CD14-positive monocyte (primary cell): ENCODE data around the gene PRKCA. TPM values are rescaled to one million over a fixed set of nuclear protein-coding genes. Genes with fewer than 3 reads are reported as not detected.

Experiments used
- DNase-seq, 3 donors: peaks; one replicate each; pipeline ENCODE4 v3.0.0-alpha.2; 2011 to 2022
- H2AFZ ChIP-seq: 2 replicates; pipeline ENCODE4 v1.6.0; 2012; ENCODE audit warnings: mild to moderate bottlenecking, low read depth, low read length, inconsistent platforms; ENCODE audit not compliant: insufficient read depth, poor library complexity, severe bottlenecking
- H3K27ac ChIP-seq, 2 donors: 1 replicate in 1 of 2; 2 replicates in 1 of 2; pipeline ENCODE4 v1.5.1; 2012 to 2013; ENCODE audit warnings: low read length in 2 of 2, control low read depth in 1 of 2, inconsistent platforms in 1 of 2, low read depth in 1 of 2, mild to moderate bottlenecking in 1 of 2
- H3K27me3 ChIP-seq, 2 donors: one replicate each; pipeline versions ENCODE4 v1.6.0 to v1.6.1; 2011 to 2013; ENCODE audit warnings: low read length in 2 of 2; ENCODE audit not compliant: control insufficient read depth in 2 of 2, insufficient read depth in 2 of 2
- H3K36me3 ChIP-seq, 2 donors: replicated peaks in 1 of 2; 1 replicate in 1 of 2; 2 replicates in 1 of 2; pipeline versions ENCODE4 v1.5.1 to v1.6.1; 2012 to 2013; ENCODE audit warnings: low read length in 2 of 2, control low read depth in 1 of 2, inconsistent platforms in 1 of 2, mild to moderate bottlenecking in 1 of 2; ENCODE audit not compliant: insufficient read depth in 2 of 2, control insufficient read depth in 1 of 2
- H3K4me1 ChIP-seq, 2 donors: 1 replicate in 1 of 2; 2 replicates in 1 of 2; pipeline versions ENCODE4 v1.5.1 to v1.6.1; 2012 to 2013; ENCODE audit warnings: low read length in 2 of 2, control low read depth in 1 of 2, inconsistent platforms in 1 of 2, mild to moderate bottlenecking in 1 of 2, moderate library complexity in 1 of 2; ENCODE audit not compliant: insufficient read depth in 2 of 2, control insufficient read depth in 1 of 2
- H3K4me2 ChIP-seq: replicated peaks from 2 replicates; pipeline ENCODE3; 2012; ENCODE audit warnings: low read length, moderate library complexity, mild to moderate bottlenecking; ENCODE audit not compliant: poor library complexity, severe bottlenecking; ENCODE audit errors: extremely low read depth
- H3K4me3 ChIP-seq, 3 experiments: fragments of 200-600 bp in 1 of 3; sonication (generic) in 1 of 3; replicated peaks in 1 of 3; 1 replicate in 2 of 3; 2 replicates in 1 of 3; pipeline ENCODE4 v1.5.1; 2011 to 2013; ENCODE audit warnings: low read length in 3 of 3, mild to moderate bottlenecking in 3 of 3, control low read depth in 2 of 3, low read depth in 2 of 3, inconsistent platforms in 1 of 3, moderate library complexity in 1 of 3
- H3K79me2 ChIP-seq: 2 replicates; pipeline ENCODE4 v1.6.0; 2012; ENCODE audit warnings: mild to moderate bottlenecking, control low read depth, inconsistent platforms, low read length, moderate library complexity; ENCODE audit not compliant: insufficient read depth
- H3K9ac ChIP-seq: 2 replicates; pipeline ENCODE4 v1.6.0; 2017; ENCODE audit warnings: low read length, mild to moderate bottlenecking; ENCODE audit not compliant: insufficient read depth, poor library complexity, severe bottlenecking
- H3K9me3 ChIP-seq, 2 donors: replicated peaks in 1 of 2; 1 replicate in 1 of 2; 2 replicates in 1 of 2; pipeline versions ENCODE4 v1.5.1 to v1.6.1; 2012 to 2013; ENCODE audit warnings: low read length in 2 of 2, control low read depth in 1 of 2; ENCODE audit not compliant: control insufficient read depth in 1 of 2, insufficient read depth in 1 of 2
- H4K20me1 ChIP-seq: 2 replicates; pipeline ENCODE4 v1.6.0; 2012; ENCODE audit warnings: mild to moderate bottlenecking, low read length, control low read depth, moderate library complexity; ENCODE audit not compliant: insufficient read depth
- H3K27ac Mint-ChIP-seq, 7 donors: one replicate each; pipeline ENCODE4 v1.8.0; 2020; ENCODE audit warnings: mild to moderate bottlenecking in 7 of 7, mixed read lengths in 7 of 7, moderate library complexity in 6 of 7, inconsistent platforms in 2 of 7
- H3K27me3 Mint-ChIP-seq, 3 donors: one replicate each; pipeline ENCODE4 v1.8.0; 2021 to 2022; ENCODE audit warnings: low read depth in 3 of 3, mild to moderate bottlenecking in 3 of 3, mixed read lengths in 3 of 3, moderate library complexity in 3 of 3, inconsistent platforms in 1 of 3
- H3K36me3 Mint-ChIP-seq, 2 donors: one replicate each; pipeline ENCODE4 v1.8.0; 2020; ENCODE audit warnings: mixed read lengths in 2 of 2, inconsistent platforms in 1 of 2, mild to moderate bottlenecking in 1 of 2
- H3K4me1 Mint-ChIP-seq: one replicate; pipeline ENCODE4 v1.8.0; 2020; ENCODE audit warnings: mild to moderate bottlenecking, mixed read lengths
- H3K4me3 Mint-ChIP-seq, 2 donors: one replicate each; pipeline ENCODE4 v1.8.0; 2020; ENCODE audit warnings: mild to moderate bottlenecking in 2 of 2, mixed read lengths in 2 of 2, moderate library complexity in 1 of 2
- H3K9me3 Mint-ChIP-seq, 7 donors: one replicate each; pipeline ENCODE4 v1.8.0; 2020 to 2022; ENCODE audit warnings: mixed read lengths in 7 of 7, mild to moderate bottlenecking in 6 of 7, moderate library complexity in 6 of 7, inconsistent platforms in 2 of 7
- CTCF ChIP-seq: fragments of 200-600 bp; IDR thresholded peaks from one replicate; pipeline ENCODE4 v1.8.0; 2022; ENCODE audit warnings: antibody characterized with exemption, mild to moderate bottlenecking
- WGBS: methylation state at CpG from one replicate; pipeline ENCODE4 v1.1.5; 2013; ENCODE audit warnings: missing lambda C conversion rate; ENCODE audit not compliant: insufficient coverage; 5-methylcytosine and 5-hydroxymethylcytosine counted together
- intact Hi-C, 2 donors: fragments of 100-400 bp; cut with micrococcal nuclease; formaldehyde crosslinking; loops; one replicate each; pipeline versions ENCODE4 v1.15.0 to v1.15.1; 2023
- polyA plus RNA-seq, 3 donors: library from polyadenylated mRNA; depleted of rRNA in 1 of 3; unstranded in 2 of 3; stranded (reverse) in 1 of 3; fragments of 300-500 nt in 2 of 3; fragments of >200 nt in 1 of 3; fragmentation: Illumina TruSeq in 2 of 3; gene quantifications; 1 replicate in 2 of 3; 2 replicates in 1 of 3; pipeline ENCODE4 v1.2.3, GENCODE V29; 2012 to 2021

PRKCA gene
- polyA plus RNA-seq, 3 donors = 0.22 to 7.1 (median 0.30) TPM

GRCh38 chr17:66430846-66431795 lies 128.7 kb downstream of the PRKCA start:
- intact Hi-C loops = loop anchor here (5.0 kb wide), 1 partner anchor 36 kb away; no protein-coding TSS in a partner anchor
- H2AFZ ChIP-seq = no peak overlapping the region
- Mint-ChIP-seq H3K4me3 (peak overlapping the region in 1 of 2 donors; percentile 77), H3K36me3 (no peaks in the 10 kb centered on the region), H3K4me1 (peaks cover 64% of the 10 kb centered on the region), H3K27me3 (no peaks in the 10 kb centered on the region), H3K27ac (peak overlapping the region; percentile 89 to 95 (median 92)), H3K9me3 (no peaks in the 10 kb centered on the region)
- H3K79me2 ChIP-seq = peaks cover 86% of the 10 kb centered on the region
- 20% methylated on average over 3 of the region's 8 CpGs for WGBS
- TF ChIP-seq CTCF = no peak
- peak overlapping the region; percentile 53 for H3K4me2 ChIP-seq
- H3K27ac ChIP-seq = peak overlapping the region; percentile 63 to 85
- H3K4me1 ChIP-seq = peaks cover 66 to 75% of the 10 kb centered on the region in 2 donors
- peak; percentile 77 to 88 (median 85) for DNase-seq
- no peaks in the 10 kb centered on the region for H3K9me3 ChIP-seq
- H4K20me1 ChIP-seq = peaks cover 3% of the 10 kb centered on the region
- no peaks in the 10 kb centered on the region for H3K36me3 ChIP-seq
- H3K9ac ChIP-seq = no peak overlapping the region
- no peaks in the 10 kb centered on the region for H3K27me3 ChIP-seq
- peak overlapping the region in 1 of 3 experiments; percentile 33 for H3K4me3 ChIP-seq

GRCh38 chr17:66431910-66432309 lies 129.5 kb downstream of the PRKCA start:
- peak in 2 of 3 donors; percentile 64 to 71 for DNase-seq
- H3K4me3 ChIP-seq = no peak overlapping the region
- H3K9ac ChIP-seq = no peak overlapping the region
- Mint-ChIP-seq H3K4me1 (peaks cover 58% of the 10 kb centered on the region), H3K4me3 (peak overlapping the region in 1 of 2 donors; percentile 6), H3K36me3 (no peaks in the 10 kb centered on the region), H3K27ac (peak overlapping the region; percentile 89 to 95 (median 92)), H3K9me3 (no peaks in the 10 kb centered on the region), H3K27me3 (no peaks in the 10 kb centered on the region)
- TF ChIP-seq CTCF = no peak
- intact Hi-C loops = loop anchor here (5.0 kb wide), 1 partner anchor 35 kb away; no protein-coding TSS in a partner anchor
- no peak overlapping the region for H2AFZ ChIP-seq
- no peaks in the 10 kb centered on the region for H3K9me3 ChIP-seq
- H3K4me2 ChIP-seq = peak overlapping the region; percentile 53
- peaks cover 89% of the 10 kb centered on the region for H3K79me2 ChIP-seq
- 100% methylated on average over 3 of the region's 5 CpGs for WGBS
- H3K36me3 ChIP-seq = no peaks in the 10 kb centered on the region
- H3K27me3 ChIP-seq = no peaks in the 10 kb centered on the region
- peaks cover 3% of the 10 kb centered on the region for H4K20me1 ChIP-seq
- H3K4me1 ChIP-seq = peaks cover 69 to 76% of the 10 kb centered on the region in 2 donors
- H3K27ac ChIP-seq = peak overlapping the region; percentile 63 to 85
